ENCODE data around the gene RPL26. TPM values are rescaled to one million over a fixed set of nuclear protein-coding genes. Genes with fewer than 3 reads are reported as not detected.

The RPL26 gene

DNA sequence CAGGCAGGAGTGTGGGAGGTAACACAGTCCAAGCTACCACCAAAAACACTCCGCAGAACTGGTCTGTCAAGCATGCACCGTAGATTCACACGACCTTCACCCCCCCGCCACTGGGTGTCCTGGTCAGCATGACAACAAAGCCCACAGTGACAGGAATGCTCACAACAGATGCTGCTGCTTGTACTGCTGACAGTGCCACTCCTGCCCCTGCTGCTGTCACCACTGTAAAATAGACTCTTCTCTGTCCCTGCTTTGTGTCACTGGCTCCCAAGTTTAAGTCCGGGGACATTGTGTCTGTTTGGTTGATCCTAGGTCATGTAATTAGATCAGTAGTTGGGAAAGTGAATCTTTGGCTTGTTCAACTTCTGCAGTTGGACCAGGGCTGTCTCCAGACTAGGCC is 50.3 kb downstream of the RPL26 start:
- Histone ChIP-seq H3K79me2 (ENCODE audit: control insufficient read depth, insufficient read depth, low read length) (no peaks in the 10 kb centered on the region), H3K4me3 (ENCODE audit: low read length) (no peak overlapping the region), H2BK5ac (ENCODE audit: low read length) (no peak overlapping the region), H3K27ac (ENCODE audit: low read depth, low read length) (no peak overlapping the region), H4K5ac (ENCODE audit: low read length) (no peak overlapping the region), H4K8ac (ENCODE audit: low read depth, low read length) (no peak overlapping the region), H3K9ac (ENCODE audit: low read length) (no peak overlapping the region), H2BK15ac (replicated peaks; ENCODE audit: low read depth) (no peak overlapping the region), H3K79me1 (ENCODE audit: low read length) (no peaks in the 10 kb centered on the region), H3K18ac (ENCODE audit: low read length) (no peak overlapping the region), H3K36me3 (ENCODE audit: control insufficient read depth, insufficient read depth, low read length) (no peaks in the 10 kb centered on the region), H3K23ac (ENCODE audit: low read length) (no peak overlapping the region), H2BK120ac (ENCODE audit: low read depth, low read length) (no peak overlapping the region), H3K56ac (ENCODE audit: low read length) (peak overlapping the region; percentile 25), H3K4me1 (ENCODE audit: control insufficient read depth, low read depth, low read length) (peaks cover under 1% of the 10 kb centered on the region), H3K27me3 (ENCODE audit: insufficient read depth, low read length, poor library complexity) (no peaks in the 10 kb centered on the region), H3K4ac (ENCODE audit: low read depth, low read length) (no peak overlapping the region), H3K4me2 (ENCODE audit: low read length) (no peak overlapping the region), H2AK5ac (ENCODE audit: low read length) (no peak overlapping the region)
- DNase-seq: peak; percentile 65
- no CpG with 5 or more reads among the region's 5 CpGs for WGBS (ENCODE audit: extremely low coverage, insufficient coverage, low lambda C conversion rate)

DNA sequence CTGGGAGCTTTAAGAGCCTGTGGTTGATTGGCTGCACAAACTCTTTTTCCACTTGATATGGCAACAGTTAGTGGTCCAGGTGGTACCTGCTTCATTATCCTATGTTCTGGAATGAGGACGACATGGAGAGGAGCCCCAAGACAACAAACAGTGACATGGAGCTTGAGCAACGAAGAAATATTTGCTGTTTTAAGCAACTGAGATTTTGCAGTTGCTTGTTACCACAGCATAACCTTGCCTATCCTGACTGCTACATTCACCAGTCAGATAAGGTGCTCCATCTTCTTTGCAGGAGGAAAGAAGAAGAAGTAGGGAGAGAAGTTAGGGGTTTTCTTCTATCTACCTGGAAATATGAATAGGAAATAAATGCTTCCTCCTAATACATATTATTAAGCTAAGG is 50.9 kb downstream of the RPL26 start:
- no peaks in the 10 kb centered on the region for H3K36me3 ChIP-seq (ENCODE audit: control insufficient read depth, insufficient read depth, low read length)
- no peak overlapping the region for H3K27ac ChIP-seq (ENCODE audit: low read depth, low read length)
- no peak overlapping the region for H3K56ac ChIP-seq (ENCODE audit: low read length)
- no peak overlapping the region for H2BK120ac ChIP-seq (ENCODE audit: low read depth, low read length)
- no peak overlapping the region for H3K23ac ChIP-seq (ENCODE audit: low read length)
- H3K4me3 ChIP-seq (ENCODE audit: low read length): no peak overlapping the region
- H4K8ac ChIP-seq (ENCODE audit: low read depth, low read length): no peak overlapping the region
- H3K27me3 ChIP-seq (ENCODE audit: insufficient read depth, low read length, poor library complexity): no peaks in the 10 kb centered on the region
- H3K9ac ChIP-seq (ENCODE audit: low read length): no peak overlapping the region
- no CpG with 5 or more reads among the region's 2 CpGs for WGBS (ENCODE audit: extremely low coverage, insufficient coverage, low lambda C conversion rate)
- no peak overlapping the region for H3K4ac ChIP-seq (ENCODE audit: low read depth, low read length)
- no peaks in the 10 kb centered on the region for H3K79me1 ChIP-seq (ENCODE audit: low read length)
- H3K79me2 ChIP-seq (ENCODE audit: control insufficient read depth, insufficient read depth, low read length): no peaks in the 10 kb centered on the region
- no peak overlapping the region for H2BK15ac ChIP-seq (replicated peaks; ENCODE audit: low read depth)
- no peak for DNase-seq
- H4K5ac ChIP-seq (ENCODE audit: low read length): no peak overlapping the region
- no peak overlapping the region for H2BK5ac ChIP-seq (ENCODE audit: low read length)
- no peak overlapping the region for H3K18ac ChIP-seq (ENCODE audit: low read length)
- no peak overlapping the region for H3K4me2 ChIP-seq (ENCODE audit: low read length)
- H2AK5ac ChIP-seq (ENCODE audit: low read length): no peak overlapping the region
- no peaks in the 10 kb centered on the region for H3K4me1 ChIP-seq (ENCODE audit: control insufficient read depth, low read depth, low read length)

Small RNA genes within 50 kb of the gene (small RNA-seq; reads per million reads assigned to genes)
- gene RF00265 (ENCODE audit: insufficient read depth): not detected

Data from mesendoderm (in vitro differentiated cells).